ENCODE measurements around the gene DIPK1A. TPM values are rescaled to one million over a fixed set of nuclear protein-coding genes. Genes with fewer than 3 reads are reported as not detected.

The DIPK1A gene
- total RNA-seq, 1 experiment from 2014 or later, result 10.5 TPM

- Histone ChIP-seq H3K79me2 (ENCODE audit: low read depth) (peaks cover 30% of the 10 kb centered on the region), H3F3A (ENCODE audit: insufficient read depth, low read depth) (peaks cover 4% of the 10 kb centered on the region; the same call in 1 of the 2 replicates), H3K4me2 (no peak overlapping the region), H3K27ac (no peak overlapping the region), H3K4me1 (replicated peaks; ENCODE audit: insufficient read depth) (peaks cover 11% of the 10 kb centered on the region), H2AFZ (no peak overlapping the region), H3K36me3 (ENCODE audit: low read depth) (no peaks in the 10 kb centered on the region), H4K20me1 (ENCODE audit: insufficient read depth) (no peaks in the 10 kb centered on the region), H3K9me3 (ENCODE audit: insufficient read depth, low read depth) (no peaks in the 10 kb centered on the region), H3K4me3 (no peak overlapping the region), H3K9me2 (ENCODE audit: insufficient read depth) (no peaks in the 10 kb centered on the region), H3K27me3 (ENCODE audit: insufficient read depth, low read depth) (no peaks in the 10 kb centered on the region)
- TF ChIP-seq EZH2 (IDR thresholded peaks at IDR 0.05; ENCODE audit: low read depth), result no peak
- no peak for TF ChIP-seq CTCF (conservative IDR thresholded peaks at IDR 0.05)
- intact Hi-C loops (cut with micrococcal nuclease; ENCODE audit: unreplicated experiment), result no loop called here
- POLR2A ChIA-PET (ENCODE audit: unreplicated experiment), result interaction anchor here (0.6 kb wide), 1 partner anchor 619 kb away, joined by 5 read pairs; no protein-coding TSS in a partner anchor
- no peak for DNase-seq
- no TSS peak for BruUV-seq (replicated peaks)
- CTCF ChIA-PET, result interaction anchor here (0.6 kb wide), 1 partner anchor 211 kb away, joined by 4 read pairs; no protein-coding TSS in a partner anchor
Measured at GRCh38 chr1:92958203-92958970, 2.9 kb downstream of the DIPK1A start.

GRCh38 chr1:92957030-92957734 is 4.1 kb downstream of the DIPK1A start:
- intact Hi-C loops (cut with micrococcal nuclease; ENCODE audit: unreplicated experiment), result no loop called here
- no peak overlapping the region for H3K4me3 ChIP-seq
- no peaks in the 10 kb centered on the region for H3K27me3 ChIP-seq (ENCODE audit: insufficient read depth, low read depth)
- peaks cover 41% of the 10 kb centered on the region for H3K79me2 ChIP-seq (ENCODE audit: low read depth)
- no peak overlapping the region for H3K4me2 ChIP-seq
- H3K27ac ChIP-seq, result no peak overlapping the region
- POLR2A ChIA-PET (ENCODE audit: unreplicated experiment), result interaction anchor here (0.6 kb wide), 1 partner anchor 618 kb away, joined by 5 read pairs; no protein-coding TSS in a partner anchor
- peaks cover 2% of the 10 kb centered on the region for H3K4me1 ChIP-seq (replicated peaks; ENCODE audit: insufficient read depth)
- CTCF ChIA-PET, result interaction anchor here (0.6 kb wide), 1 partner anchor 210 kb away, joined by 4 read pairs; no protein-coding TSS in a partner anchor
- no peaks in the 10 kb centered on the region for H3K36me3 ChIP-seq (ENCODE audit: low read depth)
- no peaks in the 10 kb centered on the region for H3K9me3 ChIP-seq (ENCODE audit: insufficient read depth, low read depth)
- BruUV-seq (replicated peaks), result no TSS peak
- no peak for DNase-seq
- no peak overlapping the region for H2AFZ ChIP-seq
- no peaks in the 10 kb centered on the region for H3K9me2 ChIP-seq (ENCODE audit: insufficient read depth)
- no peaks in the 10 kb centered on the region for H4K20me1 ChIP-seq (ENCODE audit: insufficient read depth)
- H3F3A ChIP-seq (ENCODE audit: insufficient read depth, low read depth), result peaks cover 4% of the 10 kb centered on the region; the same call in 1 of the 2 replicates
- no peak for TF ChIP-seq CTCF (conservative IDR thresholded peaks at IDR 0.05)
- no peak for TF ChIP-seq EZH2 (IDR thresholded peaks at IDR 0.05; ENCODE audit: low read depth)

- H3K4me3 ChIP-seq, result no peak overlapping the region
- H4K20me1 ChIP-seq (ENCODE audit: insufficient read depth), result no peaks in the 10 kb centered on the region
- no peaks in the 10 kb centered on the region for H3K9me2 ChIP-seq (ENCODE audit: insufficient read depth)
- H3K36me3 ChIP-seq (ENCODE audit: low read depth), result no peaks in the 10 kb centered on the region
- TF ChIP-seq EZH2 (IDR thresholded peaks at IDR 0.05; ENCODE audit: low read depth) (no peak), CTCF (conservative IDR thresholded peaks at IDR 0.05) (no peak)
- H2AFZ ChIP-seq, result no peak overlapping the region
- peaks cover 7% of the 10 kb centered on the region for H3F3A ChIP-seq (ENCODE audit: insufficient read depth, low read depth)
- intact Hi-C loops (cut with micrococcal nuclease; ENCODE audit: unreplicated experiment), result no loop called here
- H3K27ac ChIP-seq, result no peak overlapping the region
- H3K4me1 ChIP-seq (replicated peaks; ENCODE audit: insufficient read depth), result peaks cover 7% of the 10 kb centered on the region
- no peaks in the 10 kb centered on the region for H3K9me3 ChIP-seq (ENCODE audit: insufficient read depth, low read depth)
- H3K4me2 ChIP-seq, result no peak overlapping the region
- CTCF ChIA-PET, result interaction anchor here (0.6 kb wide), 1 partner anchor 1453 kb away, joined by 4 read pairs; no protein-coding TSS in a partner anchor
- BruUV-seq (replicated peaks), result no TSS peak
- POLR2A ChIA-PET (ENCODE audit: unreplicated experiment), result no interaction called here
- peaks cover 48% of the 10 kb centered on the region for H3K79me2 ChIP-seq (ENCODE audit: low read depth)
- no peaks in the 10 kb centered on the region for H3K27me3 ChIP-seq (ENCODE audit: insufficient read depth, low read depth)
- DNase-seq, result no peak
Measured at GRCh38 chr1:92956254-92957029, 4.8 kb downstream of the DIPK1A start.

Data from PC-9 (cell line).